GM21529 (cell line): ENCODE results near the gene FAM241A.

Source experiments
- ATAC-seq: cut with Tn5 transposase; IDR thresholded peaks from one replicate; pipeline ENCODE4 v1.9.1; 2021; ENCODE audit not compliant: unreplicated experiment

Gene FAM241A

DNA sequence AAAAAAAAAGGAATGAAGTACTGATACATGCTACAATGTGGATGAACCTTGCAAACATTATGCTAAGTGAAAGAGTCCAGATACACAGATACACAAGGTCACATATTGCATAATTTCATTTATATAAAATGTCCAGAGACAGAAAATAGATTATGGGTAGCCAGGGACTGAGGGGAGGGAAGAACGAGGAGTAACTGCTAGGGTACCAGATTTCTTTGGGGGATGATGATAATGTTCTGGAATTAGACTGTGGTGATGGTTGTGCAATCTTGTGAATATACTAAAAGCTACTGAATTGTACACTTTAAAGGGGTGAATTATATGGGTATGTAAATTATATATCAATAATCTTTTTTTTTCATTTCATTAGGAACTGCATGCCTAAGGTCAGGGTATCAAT, 65.5 kb downstream of the FAM241A start:
- no peak for ATAC-seq

DNA sequence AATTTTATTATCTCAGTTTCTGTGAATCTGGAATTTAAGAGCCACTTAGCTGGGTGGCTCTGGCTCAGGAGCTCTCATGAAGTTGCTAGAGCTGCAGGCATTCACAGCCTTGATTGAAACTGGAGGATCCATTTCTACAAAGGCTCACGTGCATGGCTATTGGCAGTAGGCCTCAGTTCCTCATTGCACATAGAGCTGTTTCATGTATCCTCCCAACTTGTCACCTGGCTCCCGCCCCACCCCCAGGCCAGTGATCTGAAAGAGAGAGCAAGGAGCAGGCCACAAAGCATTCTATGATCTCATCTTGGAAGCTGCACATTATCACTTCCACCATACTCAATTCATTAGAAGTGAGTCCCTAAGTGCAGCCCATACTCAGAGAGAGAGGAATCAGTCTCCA, 67.8 kb downstream of the FAM241A start:
- peak; percentile 74 for ATAC-seq

DNA sequence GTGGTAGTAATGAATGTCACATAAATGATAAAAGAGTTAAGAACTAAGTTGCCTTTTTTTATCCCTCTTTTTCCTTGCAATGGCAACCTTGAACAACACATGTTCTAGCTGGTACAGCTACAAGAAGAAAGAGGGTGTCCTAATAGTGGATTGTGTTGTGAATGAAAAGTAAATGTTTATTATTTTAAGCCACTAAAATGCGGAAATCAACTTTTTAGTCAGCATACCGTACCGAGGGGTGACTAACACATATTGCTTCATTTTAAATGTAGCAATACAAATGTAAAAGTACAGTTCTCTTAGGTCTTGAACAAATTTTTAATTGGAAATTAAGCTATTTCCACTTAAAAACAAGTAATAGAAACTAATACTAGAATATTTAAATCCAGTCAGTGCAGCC, 68.6 kb downstream of the FAM241A start:
- ATAC-seq, result no peak

DNA sequence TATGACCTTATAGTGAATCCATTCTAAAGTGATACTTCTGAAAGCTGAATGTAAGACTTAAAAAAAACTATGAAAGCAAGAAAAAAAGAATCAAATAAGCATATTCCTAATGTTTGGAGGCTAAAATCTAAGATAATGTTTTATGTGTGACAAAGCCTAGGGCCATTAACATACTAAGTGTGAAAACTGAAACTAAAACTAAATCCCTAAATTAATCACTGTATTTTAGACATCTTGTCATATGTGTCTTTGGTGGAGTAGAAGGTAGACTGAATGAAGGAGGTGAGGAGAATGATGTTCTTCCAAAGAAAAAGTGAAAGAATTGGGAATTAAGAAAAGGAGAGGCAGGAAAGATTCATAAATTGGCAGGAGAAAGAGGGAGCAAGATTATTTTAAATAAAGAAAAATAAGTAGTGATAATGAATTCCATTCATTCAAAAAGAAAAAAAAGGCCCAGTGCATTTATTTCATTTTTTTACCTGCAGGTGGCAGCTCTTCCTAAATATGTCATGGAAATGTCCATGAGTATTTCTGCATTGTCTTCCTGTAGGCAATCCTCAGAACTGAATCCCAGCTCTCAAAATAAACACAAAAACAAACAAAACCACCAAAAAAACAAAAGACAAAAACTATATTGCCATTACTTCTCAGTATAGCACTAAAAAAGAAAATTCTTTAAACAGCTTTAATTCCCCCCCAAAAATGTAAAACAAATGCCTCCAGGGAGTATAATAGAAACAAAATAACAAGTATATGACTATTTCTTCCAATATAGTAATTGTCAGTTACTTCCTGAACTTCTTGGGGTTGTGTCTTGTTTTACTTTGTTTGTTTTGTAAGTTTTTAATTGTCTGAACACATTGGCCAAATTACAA, 69.4 kb downstream of the FAM241A start:
- no peak for ATAC-seq

DNA sequence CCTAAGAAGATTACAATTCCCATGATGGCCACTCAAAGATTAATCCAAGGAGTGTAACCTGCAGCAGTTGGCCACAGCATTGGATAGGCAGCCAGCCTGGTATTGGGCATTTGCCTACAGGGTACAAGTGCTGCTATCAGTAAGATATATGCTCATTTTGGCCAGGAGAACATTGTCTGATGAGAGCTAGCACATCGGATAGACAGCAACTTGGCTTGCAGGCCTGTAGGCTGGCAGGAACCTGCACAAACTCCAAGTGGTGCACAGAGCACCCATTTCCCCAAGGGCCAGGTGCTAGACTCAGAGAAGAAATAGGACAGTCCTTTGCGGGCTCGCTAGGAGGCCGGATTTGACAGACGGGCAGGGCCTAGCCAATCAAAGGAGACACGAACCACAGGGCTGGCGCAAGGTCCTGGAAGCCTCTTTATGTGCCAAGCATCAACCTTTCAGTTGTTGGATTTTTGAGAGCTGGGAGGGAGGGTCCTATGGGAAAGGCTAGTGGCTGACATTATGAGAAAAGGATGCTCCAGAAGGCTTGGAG, 74.6 kb downstream of the FAM241A start:
- ATAC-seq, result no peak

DNA sequence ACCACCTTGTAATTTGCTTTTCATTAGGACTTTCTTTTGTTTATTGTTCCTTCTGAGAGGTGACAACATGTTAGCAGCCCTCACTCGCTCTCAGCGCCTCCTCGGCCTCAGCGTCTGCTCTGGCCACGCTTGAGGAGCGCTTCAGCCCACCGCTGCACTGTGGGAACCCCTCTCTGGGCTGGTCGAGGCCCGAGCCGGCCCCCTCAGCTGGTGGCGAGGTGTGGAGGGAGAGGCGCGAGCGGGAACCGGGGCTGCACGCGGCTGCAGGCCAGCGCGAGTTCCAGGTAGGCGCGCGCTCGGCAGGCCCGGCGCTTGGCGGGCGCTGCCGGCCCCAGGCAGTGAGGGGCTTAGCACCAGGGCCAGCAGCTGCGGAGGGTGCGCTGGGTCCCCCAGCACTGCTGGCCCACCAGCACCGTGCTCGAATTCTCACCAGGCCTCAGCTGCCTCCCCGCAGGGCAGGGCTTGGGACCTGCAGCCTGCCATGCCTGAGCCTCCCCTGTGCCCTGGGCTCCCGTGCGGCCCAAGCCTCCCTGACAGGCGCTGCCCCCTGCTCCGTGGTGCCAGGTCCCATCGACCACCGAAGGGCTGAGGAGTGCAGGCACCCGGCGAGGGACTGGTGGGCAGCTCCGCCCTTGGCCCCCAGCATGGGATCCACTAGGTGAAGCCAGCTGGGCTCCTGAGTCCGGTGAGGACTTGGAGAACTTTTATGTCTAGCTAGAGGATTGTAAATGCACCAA, 77.1 kb downstream of the FAM241A start:
- ATAC-seq, result no peak

DNA sequence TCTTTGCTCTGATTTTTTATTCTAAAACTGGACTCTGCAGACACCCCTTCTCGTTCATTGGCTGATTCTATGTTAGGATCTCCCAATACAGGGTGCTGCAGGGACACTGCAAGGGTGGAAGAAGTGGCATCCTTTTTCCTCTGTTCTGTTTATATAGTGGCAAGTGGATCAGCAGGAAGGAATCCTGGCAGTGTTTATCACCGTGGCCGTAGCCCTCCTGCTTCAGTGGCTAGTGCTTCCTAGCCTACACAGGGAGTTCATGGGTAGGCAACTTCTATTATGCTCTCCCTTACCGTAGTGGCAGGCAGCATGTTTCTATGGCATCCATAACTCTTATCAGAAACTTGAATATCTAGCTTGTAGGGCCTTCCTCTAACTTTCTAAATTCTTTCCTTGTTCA, 79.9 kb downstream of the FAM241A start:
- ATAC-seq, result no peak

DNA sequence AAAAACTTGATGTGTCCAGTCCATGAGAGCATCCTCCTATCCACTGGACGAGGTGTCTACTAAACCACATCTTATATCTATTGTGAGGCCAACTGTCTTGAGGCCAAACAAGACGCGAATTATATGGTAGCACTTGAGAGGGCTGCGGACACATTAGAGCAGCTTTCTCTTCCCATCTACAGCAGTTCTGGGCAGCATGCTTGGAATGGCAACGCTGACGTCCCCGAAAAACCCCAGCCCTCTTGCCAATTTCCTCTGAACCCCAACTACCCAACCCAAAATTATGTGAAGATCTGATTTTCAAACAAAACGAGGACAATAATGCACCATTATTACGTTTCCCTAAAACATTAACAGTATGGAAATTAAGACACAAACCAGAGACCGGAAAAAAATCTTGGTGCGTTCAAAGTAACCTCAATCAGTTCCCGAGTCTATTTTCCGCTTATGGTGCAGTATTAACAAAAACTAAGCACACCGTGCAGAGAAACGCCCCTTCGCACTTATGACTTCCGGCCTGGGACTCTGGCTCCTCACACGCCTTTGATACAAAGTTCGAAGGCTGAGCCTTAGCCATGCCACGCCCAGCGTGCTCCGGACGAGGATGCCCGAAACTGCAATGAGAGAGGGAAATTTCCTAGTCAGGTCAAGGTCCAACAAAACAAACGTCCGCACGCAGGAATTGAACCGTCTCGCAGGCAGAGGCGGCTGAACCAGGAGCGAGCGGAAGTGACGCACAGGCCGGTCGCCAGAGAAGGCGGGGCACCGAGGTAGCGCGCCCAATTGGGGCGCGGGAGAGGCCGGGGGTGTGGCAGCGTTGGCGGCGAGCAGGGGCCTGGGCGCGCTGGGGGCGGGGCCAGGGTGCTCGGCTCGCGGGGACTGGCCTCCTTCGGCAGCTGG, 85.9 kb downstream of the FAM241A start:
- peak; percentile 84 for ATAC-seq

DNA sequence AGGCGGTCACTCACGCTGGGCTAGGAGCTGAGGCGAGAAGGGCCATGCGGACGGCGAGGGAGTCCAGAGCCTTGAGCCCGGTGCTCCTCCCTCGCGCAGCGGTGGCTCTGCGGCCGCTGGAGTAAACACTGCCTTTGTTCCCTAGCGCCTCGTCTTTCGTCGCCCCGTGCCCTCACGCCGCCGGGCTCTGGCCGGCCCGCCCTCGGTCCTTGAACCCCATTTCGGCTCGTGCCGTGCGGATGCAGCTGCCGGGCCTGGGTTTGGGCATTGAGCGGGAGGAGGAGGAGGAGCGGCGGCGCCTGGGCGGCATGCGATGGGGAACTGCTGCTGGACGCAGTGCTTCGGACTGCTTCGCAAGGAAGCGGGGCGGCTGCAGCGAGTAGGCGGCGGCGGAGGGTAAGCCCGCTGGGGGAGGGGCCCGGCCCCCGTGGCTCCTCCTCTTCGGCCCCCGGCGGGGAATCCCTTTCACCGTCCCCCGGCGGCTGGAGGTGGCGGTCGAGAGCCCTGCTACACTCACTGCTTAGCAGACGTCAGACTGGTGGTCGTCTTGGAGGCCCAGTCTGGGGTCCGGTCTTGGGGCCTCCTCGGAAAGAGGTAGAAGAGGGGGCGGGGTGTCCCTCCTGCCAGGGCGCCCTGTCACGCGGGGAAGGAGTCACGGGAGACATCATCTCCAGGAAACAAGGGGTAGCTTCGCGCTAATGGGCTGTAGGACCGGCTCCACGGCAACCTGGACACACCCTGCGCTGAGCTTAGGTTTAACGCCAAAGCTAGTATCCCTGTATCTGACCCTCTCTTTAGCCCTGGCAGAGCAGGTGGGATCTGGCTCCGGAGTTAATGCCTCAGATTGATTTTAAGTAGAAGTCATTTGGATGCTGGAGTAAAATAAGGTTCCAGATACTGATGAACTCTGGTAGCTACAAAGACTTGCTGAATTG, 86.8 kb downstream of the FAM241A start, which contains the start of gene AP1AR:
TSS of gene AP1AR (plus strand) at position 9 of the 935 bp plus-strand sequence. CDS start at position 314, 305 bp downstream.
- peak; percentile 66 for ATAC-seq

DNA sequence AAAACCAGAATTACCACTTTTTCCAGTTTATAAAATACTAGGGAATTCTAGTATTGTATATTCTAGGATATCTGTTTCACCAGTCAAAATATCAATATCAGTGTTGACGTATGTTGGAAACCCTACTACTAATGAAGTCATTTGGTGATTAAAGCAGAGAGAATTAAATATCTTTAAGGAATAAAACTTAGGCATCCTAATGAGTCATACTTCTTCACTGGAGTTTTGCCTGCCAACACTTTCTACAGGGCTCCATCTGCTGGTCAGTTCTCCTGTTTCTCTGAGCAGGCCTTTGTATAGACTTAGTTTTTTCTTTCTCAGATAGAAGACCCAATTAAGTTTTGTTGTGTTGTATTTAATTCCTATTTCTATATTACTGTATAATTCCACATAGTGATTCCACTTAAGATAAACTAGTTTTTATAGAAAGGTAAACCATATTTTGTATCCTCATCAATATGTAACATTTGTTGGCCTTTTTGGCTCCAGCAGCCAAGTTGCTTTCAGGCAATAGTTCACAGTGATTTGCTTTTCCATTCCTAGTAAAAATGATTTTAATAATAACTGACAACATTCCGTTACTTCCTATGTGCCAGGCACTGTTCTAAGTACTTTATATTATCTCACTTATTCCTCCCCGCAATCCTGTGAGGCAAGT, 89.8 kb downstream of the FAM241A start:
- ATAC-seq, result no peak

DNA sequence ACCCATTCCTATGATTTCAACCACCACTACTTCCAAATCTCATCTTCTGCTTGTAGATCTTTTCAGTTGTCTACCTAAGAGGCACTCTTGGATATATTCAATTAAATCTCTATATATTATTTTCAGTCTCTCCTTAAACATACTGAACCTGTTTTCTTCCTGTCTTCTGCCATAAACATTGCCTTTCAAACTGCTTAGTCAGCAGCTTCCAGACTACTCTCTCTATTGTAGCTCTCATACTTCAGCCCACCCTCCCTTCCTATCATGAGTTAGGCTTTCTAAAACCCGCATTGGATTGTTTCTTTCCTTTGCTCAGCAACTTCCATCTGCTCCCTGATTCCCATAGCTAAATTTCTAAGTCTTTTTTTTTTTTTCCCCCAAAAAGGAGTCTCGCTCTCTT, 90.8 kb downstream of the FAM241A start:
- ATAC-seq, result no peak

DNA sequence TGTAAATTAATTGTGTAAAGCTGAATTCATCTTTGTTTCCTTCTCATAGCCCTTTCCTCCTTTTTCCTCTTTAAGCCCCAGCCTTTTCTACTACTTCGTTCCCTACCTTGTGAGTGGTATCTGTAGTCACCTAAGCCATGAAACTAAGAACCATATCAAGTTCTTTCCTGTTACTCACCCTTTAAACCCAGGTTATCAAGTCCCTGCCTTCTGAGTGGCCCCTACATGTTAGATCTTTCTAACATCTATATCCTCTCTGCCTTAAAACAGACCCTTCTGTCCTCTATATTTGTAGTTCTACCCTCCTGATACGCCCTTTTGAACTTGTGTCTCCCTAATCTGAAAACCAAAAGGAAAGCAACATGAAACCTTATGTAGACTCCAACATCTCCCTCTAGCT, 93.6 kb downstream of the FAM241A start:
- no peak for ATAC-seq
